ENCODE data around the gene GPRIN3.

DNA sequence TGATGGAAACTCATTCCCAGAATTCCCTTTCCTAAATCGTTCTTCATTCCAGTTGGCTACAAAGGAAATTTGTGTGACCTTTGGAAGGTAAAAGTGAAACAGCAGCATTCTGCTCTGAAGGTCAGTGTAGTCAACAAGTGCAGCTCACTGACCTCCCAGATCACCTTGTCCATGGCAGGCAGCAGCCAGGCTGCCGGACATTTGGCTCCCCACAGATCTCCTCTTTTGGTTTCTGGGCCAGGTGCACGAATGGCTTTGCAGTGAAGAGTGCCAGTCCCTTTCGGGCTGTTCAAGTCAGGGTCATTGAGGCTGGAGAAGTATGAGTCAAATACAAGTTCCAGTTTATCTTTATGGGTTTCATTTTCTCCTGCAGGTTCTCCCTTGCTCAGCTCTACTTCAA is 14.3 kb downstream of the GPRIN3 start:
- TF ChIP-seq, protein P1, sequence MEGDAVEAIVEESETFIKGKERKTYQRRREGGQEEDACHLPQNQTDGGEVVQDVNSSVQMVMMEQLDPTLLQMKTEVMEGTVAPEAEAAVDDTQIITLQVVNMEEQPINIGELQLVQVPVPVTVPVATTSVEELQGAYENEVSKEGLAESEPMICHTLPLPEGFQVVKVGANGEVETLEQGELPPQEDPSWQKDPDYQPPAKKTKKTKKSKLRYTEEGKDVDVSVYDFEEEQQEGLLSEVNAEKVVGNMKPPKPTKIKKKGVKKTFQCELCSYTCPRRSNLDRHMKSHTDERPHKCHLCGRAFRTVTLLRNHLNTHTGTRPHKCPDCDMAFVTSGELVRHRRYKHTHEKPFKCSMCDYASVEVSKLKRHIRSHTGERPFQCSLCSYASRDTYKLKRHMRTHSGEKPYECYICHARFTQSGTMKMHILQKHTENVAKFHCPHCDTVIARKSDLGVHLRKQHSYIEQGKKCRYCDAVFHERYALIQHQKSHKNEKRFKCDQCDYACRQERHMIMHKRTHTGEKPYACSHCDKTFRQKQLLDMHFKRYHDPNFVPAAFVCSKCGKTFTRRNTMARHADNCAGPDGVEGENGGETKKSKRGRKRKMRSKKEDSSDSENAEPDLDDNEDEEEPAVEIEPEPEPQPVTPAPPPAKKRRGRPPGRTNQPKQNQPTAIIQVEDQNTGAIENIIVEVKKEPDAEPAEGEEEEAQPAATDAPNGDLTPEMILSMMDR (IDR thresholded peaks at IDR 0.05): no peak
- TF ChIP-seq POLR2A (IDR thresholded peaks at IDR 0.05): no peak
